ENCODE data around the gene ZNF12.

- no peak for TF ChIP-seq POLR2A (IDR thresholded peaks at IDR 0.05; ENCODE audit: low read length)
- TF ChIP-seq GATA1 (IDR thresholded peaks at IDR 0.05; ENCODE audit: low read depth, low read length) = no peak
These were observed 11.4 kb upstream of the ZNF12 start for GRCh38 chr7:6718124-6718523.

Measured in erythroblast (primary cell).